AG09309 (cell line): ENCODE results near the gene AKT1.

Experiments
- DNase-seq: peaks from one replicate; pipeline ENCODE4 v3.0.0-alpha.2; 2010; ENCODE audit warnings: low read depth
- H3K4me3 ChIP-seq: 2 replicates; pipeline ENCODE4 v1.5.1; 2011; ENCODE audit warnings: mild to moderate bottlenecking, low read depth, low read length, moderate library complexity; ENCODE audit not compliant: control insufficient read depth
- CTCF ChIP-seq: IDR thresholded peaks from 2 replicates; pipeline ENCODE4 v1.5.1; 2011; ENCODE audit warnings: mild to moderate bottlenecking, low read depth, low read length, inconsistent platforms; ENCODE audit not compliant: insufficient read depth, control insufficient read depth; ENCODE audit errors: missing control alignments

The AKT1 gene

GRCh38 chr14:104722938-104723650 lies 72.5 kb downstream of the AKT1 start:
- DNase-seq = no peak
- H3K4me3 ChIP-seq = no peak overlapping the region
- no peak for TF ChIP-seq CTCF

GRCh38 chr14:104721505-104722431 lies 73.8 kb downstream of the AKT1 start:
- DNase-seq = no peak

More at GRCh38 chr14:104721505-104722431, 73.8 kb downstream of the AKT1 start:
- TF ChIP-seq CTCF = no peak
- no peak overlapping the region for H3K4me3 ChIP-seq
